Medulla oblongata (tissue), 1 donor: Measurements from ENCODE around the gene SLC6A11.

Source experiments
- DNase-seq: peaks from one replicate; pipeline ENCODE4 v3.0.0-alpha.2; 2015; ENCODE audit errors: extremely low spot score

Gene SLC6A11

GRCh38 chr3:10816019-10816862 is at the start of gene SLC6A11:
TSS of gene SLC6A11 (plus strand) at chr3:10816228. CDS start at chr3:10816266, 38 bp downstream.
- DNase-seq, result peak; percentile 8

DNA sequence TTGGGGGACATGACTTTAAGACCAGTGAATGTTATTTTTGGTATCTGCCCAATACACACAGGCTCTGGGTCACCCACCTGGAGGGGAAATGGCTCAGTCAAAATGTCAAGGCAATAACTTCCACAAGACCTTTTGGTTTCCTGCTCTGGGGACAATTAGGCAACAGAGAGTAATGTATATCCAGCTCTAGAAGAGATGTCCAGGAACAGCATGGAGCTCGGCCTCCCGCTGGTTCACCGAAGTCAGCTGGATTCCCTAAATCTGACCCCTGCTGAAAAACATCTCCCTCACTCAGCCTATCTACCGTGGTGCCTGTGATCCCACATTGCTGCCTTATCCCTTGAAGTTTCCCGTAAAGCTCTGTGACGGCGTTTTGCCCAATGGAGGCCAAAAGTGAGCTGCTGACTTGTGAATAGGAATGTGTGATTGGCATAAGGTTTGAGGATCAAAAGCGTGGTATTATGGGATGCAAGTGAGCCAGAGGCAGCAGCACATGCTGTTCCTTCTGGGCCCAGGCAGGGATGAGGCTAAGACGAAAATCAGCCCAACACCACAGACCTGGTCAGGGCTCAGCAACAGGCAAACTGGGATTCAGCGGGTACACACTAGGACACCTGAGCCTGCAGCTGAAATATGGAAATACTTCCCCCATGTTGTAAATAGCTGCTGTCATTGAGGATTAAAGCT is 47.2 kb upstream of the SLC6A11 start:
- no peak for DNase-seq

DNA sequence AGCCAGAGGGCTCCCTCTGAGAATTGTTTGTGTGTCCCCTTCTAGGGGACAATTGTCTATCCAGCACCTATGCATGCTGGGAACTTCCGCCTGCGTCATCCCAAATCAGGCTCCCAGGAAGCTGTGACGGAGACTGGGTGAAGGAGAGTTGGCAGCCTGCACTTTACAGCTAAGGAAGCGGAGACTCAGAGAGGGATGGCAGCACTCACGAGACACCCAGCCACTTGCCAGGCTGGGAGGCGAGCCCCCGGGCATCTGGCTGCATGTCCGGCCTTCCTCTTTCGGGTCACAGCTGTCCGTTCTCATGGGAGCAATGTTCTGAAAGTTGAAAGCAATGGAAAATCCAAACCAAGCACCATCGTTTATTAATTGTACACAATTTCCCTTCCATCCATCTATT is 45.5 kb upstream of the SLC6A11 start:
- no peak for DNase-seq

- no peak for DNase-seq
These were observed 45.0 kb upstream of the SLC6A11 start for GRCh38 chr3:10770981-10771380.

DNA sequence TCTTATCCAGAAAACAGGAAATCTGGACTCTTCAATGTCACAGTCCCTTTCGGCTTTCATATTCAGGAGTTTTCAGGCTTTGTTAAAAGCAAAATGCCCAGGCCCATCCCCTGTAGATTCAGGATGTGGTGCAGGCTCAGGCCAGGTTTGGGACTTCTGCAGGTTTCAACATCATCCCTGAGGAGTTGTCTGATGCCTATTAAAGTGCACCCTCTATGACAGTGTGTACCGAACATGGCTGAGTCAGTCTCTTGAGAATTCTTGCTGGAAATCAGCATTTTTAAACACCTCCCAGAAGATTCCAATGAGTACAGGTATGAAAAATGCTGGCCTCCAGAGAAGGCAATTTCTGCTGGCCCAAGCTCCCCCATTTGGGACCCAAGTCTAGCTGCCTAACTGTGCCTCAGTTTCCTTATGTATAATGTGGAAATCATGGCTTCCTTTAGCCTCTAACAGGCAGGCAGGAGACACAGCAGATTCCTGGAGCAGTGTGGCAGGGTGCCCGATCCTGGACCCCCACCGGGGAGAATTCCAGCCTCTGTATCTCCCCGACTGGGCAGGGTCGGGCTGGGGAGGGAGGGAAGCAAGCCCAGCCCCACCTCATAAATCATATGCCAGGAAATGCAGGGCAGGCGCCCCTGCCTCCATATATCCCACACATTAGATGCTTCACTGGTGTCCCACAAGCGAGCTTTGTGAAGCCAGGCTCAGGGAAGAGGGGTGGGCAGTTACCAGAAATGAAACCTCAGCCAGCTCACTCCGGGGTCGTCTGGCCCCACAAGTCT is 44.4 kb upstream of the SLC6A11 start:
- no peak for DNase-seq

DNA sequence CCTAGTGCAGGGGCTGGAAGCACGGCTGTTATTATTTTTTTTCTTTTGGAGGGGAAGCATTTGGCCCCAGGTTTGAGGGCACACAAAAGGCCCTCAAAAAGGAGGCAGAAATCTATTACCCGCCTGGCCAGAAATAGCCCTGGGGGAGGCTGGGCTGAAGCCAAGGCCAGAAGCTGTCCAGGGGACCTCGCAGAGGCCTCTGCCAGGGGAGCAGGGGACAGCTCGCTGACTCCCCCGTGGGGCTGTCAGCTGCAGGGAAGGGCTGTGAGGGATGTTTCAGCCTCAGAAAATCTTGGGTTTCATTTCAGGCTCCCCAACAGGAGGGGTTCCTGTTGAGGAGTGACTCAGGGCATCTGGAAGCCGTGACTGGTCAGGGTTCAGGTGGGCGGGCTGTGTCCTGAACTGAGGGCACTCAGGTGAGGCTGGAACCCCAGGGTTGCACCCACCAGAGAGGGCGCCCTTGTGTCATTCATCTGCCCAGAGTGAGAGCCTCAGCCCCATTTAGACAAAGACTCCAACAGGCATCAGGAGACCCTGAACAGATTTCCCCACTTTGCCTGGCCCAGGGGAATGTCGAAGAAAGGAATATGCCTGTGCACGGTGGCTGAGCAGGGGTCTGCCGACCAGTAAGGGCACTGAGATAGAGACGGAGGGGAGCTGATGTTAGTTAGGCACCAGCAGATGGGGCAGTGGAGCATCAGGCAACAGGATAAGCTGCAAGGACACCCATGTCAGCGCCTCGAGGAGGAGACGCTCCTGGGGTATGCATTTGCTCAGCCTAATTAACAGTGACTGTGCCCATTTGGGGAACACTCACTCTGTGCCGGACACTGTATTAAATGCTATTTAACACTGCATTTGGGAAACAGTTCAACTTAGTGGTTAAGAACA is 43.5 kb upstream of the SLC6A11 start:
- DNase-seq, result peak; percentile 27

GRCh38 chr3:10774129-10774670 is 41.8 kb upstream of the SLC6A11 start:
- DNase-seq, result no peak

DNA sequence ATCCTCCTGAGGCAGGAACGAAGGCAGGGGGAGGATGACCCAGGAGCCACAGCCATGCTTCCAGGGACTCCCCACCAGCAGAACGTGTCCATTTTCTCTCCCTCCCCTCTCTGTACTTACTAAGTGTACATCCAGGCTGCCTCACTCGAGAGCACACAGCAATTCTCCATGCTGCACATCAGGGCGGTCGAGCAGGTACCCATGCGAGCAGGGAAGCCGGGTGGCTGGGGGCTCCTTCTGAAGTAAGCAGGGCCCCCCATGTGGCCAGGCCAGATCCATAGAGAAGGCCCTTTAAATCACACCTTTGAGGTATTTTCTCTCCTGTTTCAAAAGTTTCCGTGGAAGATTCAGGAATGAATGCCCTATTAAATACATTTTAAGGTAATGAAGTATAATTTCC is 41.2 kb upstream of the SLC6A11 start:
- no peak for DNase-seq

DNA sequence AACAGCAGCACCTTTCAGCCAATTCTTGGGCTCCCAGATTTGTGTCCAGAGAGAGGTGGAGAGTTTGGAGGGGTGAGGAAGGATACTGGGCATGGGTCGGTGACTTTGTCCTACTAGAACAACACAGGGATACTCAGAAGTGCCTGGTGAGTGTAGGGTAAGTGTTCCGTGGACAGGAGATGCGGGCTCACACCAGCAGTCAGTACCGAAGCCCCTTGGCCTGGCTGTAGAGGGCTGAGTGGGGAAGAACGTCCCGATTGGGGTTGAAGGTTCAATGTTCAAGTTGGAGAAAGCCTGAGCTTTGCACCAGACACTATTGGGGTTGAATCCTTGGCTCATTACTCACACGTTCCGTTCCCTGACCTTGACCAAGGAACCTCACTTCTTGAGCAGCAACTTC is 40.8 kb upstream of the SLC6A11 start:
- no peak for DNase-seq

- no peak for DNase-seq
These were observed 40.2 kb upstream of the SLC6A11 start for GRCh38 chr3:10775828-10776227.

DNA sequence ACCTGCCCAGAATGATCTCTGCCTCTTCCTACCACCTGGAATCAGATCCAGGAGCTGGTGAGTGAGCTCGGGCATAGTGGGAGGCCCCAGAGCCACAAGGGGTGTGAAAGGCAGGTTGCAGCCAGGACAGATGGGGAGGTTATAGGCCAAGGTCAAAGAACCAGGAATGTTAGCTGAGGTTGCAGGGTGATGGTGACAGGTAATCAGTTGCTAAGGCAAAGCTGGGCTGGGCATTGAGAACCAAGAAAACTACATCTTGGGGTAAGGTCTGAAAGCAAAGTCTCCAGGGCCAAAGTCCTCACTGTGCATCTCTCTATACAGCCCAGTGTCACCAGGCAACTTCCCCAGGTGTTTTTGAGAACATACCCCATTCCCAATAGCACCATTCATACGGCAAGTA is 38.4 kb upstream of the SLC6A11 start:
- DNase-seq, result no peak

GRCh38 chr3:10778492-10779292 is 37.3 kb upstream of the SLC6A11 start:
- DNase-seq, result no peak

DNA sequence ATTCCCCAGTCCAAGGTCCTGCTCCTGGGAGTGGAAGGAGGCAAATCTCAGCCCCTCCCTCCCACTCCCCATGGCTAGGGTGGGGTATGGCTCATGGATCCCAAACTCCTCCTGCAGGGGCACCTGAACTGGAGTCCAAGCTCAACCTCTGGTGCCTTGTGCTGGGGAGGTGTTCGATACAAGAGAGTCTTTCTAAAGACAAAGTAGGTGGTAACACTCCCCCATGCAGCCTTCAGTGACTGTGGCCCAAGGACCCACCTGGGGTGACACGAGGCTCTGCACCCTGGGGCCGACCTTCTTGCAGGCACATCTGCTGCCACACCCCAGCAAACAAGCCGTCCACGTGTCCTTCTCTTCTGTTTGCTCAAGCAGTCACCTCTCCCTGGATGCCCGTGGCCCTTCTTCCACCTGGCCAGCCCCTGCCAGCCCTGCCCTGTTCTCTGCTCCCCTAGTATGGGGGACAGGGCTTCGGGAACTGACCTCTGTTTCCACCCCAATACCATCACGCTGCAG is 36.7 kb upstream of the SLC6A11 start:
- DNase-seq, result no peak

GRCh38 chr3:10780243-10780642 is 35.8 kb upstream of the SLC6A11 start:
- no peak for DNase-seq

DNA sequence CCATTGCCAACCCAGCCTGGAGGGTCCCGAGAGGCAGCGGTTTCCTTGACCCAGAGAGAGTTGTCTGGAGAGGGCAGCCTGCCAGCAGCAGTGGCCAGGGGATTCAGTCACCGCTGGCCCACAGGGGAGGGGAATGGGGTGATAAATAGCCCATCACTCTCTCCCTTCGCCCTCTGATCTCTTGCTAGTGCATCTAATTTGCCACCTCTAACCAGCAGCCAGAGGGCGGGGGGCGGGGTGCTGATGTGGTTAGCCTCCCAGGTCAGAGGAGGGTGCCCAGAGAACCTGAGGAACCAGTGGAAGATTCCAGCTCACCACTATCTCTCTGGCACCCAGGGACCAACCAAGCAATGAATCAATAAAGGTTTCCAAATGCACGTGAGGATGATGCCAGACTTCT is 35.1 kb upstream of the SLC6A11 start:
- no peak for DNase-seq

DNA sequence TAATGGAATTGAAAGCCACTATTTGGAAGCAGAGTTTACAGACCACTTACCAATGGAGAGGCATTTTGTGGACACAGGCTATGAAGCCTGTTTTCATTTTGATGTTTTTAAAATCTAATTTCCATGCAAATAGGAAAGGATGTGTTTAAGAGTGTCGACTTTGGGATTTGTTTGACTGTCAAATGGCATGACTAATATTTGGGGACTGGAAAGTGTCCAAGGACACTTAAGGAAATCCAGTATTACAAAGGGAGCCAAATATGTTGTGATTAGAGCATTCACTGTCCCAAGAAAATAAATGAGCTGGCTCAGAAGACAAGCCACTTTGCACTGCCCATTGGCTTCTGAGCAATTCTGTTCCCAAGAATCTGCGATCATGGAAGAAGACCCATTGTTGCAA is 34.0 kb upstream of the SLC6A11 start:
- no peak for DNase-seq

GRCh38 chr3:10783360-10784351 is 32.4 kb upstream of the SLC6A11 start:
- peak; percentile 76 for DNase-seq

GRCh38 chr3:10786640-10787039 is 29.4 kb upstream of the SLC6A11 start:
- DNase-seq, result no peak

DNA sequence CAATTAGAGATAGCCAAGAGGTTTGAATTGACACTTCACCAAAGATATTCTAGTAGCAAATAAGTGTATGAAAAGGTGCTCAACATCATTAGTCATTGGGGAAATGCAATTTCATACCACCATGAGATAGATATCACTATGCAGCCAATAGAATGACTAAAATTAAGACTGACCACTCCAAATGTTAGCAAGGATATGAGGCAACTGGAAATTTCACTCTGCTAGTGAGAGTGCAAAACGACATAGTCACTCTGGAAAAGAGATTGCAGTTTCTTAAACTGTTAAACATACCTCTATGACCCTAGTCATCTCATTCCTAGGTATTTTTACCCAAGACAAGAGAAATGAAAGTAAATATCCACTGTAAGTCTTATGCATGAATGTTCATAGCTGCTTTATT is 27.6 kb upstream of the SLC6A11 start:
- DNase-seq, result no peak
